ENCODE results near the gene SUMO1. TPM values are rescaled to one million over a fixed set of nuclear protein-coding genes. Genes with fewer than 3 reads are reported as not detected.

SUMO1 gene
- total RNA-seq, 1 donor from 2014 or later = 157 TPM

DNA sequence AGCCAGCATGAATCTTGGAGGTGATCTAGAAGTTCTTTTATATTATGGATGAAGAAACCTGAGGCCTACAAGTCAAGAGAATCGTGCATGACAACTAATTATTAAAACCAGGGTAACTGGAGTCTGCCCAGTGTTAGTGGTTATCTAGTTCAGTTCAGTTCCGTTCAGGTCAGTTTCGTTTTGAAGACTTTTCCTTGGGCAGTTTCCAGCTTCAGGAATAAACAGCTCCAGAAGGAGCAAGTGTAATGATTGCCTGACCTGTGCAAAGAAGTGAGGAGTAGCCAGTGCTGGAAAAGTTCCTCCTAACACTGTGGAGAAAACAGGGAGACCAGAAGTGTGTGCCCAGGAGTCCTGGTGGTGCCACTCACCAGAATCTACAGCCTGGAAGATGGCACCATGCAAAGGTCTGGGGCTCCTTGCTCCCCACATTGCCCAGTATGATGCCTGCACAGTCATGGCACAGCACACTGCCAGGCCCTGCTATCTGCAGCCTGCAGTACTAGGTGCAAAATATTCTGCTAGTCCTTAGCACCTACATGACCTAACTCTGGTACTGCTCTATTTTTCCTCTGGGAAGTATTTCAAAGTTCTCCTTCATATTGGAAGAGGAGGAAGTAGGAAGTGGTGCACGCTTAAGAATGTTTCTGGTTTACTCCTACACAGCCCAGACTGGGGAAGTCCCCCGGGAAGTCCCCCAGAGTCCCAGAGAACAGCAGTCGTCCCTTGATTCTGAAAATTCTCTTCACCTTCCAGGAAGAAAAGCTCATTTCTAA, 65.8 kb downstream of the SUMO1 start:
- H3K27ac ChIP-seq (ENCODE audit: low read depth, low read length) = no peak overlapping the region
- Mint-ChIP-seq H3K27me3 (ENCODE audit: low read depth, unreplicated experiment) (peaks cover 18% of the 10 kb centered on the region), H3K36me3 (ENCODE audit: low read depth, unreplicated experiment) (no peaks in the 10 kb centered on the region), H3K4me1 (ENCODE audit: low read depth, unreplicated experiment) (no peaks in the 10 kb centered on the region), H3K4me3 (ENCODE audit: unreplicated experiment) (no peak overlapping the region), H3K27ac (ENCODE audit: unreplicated experiment) (no peak overlapping the region), H3K9me3 (ENCODE audit: unreplicated experiment) (no peaks in the 10 kb centered on the region)
- no peaks in the 10 kb centered on the region for H4K20me1 ChIP-seq (ENCODE audit: insufficient read depth, low read length)
- no peak overlapping the region for H3K4me3 ChIP-seq (ENCODE audit: insufficient read depth, low read depth, low read length)
- FAIRE-seq (no peak), DNase-seq (ENCODE audit: low read depth) (no peak)
- H3K79me2 ChIP-seq (ENCODE audit: insufficient read depth, low read length) = no peaks in the 10 kb centered on the region
- no peak overlapping the region for H2AFZ ChIP-seq (ENCODE audit: low read depth, low read length)
- no peak for TF ChIP-seq EZH2 (IDR thresholded peaks at IDR 0.05; ENCODE audit: insufficient read depth, low read length)
- TF ChIP-seq, protein P1, sequence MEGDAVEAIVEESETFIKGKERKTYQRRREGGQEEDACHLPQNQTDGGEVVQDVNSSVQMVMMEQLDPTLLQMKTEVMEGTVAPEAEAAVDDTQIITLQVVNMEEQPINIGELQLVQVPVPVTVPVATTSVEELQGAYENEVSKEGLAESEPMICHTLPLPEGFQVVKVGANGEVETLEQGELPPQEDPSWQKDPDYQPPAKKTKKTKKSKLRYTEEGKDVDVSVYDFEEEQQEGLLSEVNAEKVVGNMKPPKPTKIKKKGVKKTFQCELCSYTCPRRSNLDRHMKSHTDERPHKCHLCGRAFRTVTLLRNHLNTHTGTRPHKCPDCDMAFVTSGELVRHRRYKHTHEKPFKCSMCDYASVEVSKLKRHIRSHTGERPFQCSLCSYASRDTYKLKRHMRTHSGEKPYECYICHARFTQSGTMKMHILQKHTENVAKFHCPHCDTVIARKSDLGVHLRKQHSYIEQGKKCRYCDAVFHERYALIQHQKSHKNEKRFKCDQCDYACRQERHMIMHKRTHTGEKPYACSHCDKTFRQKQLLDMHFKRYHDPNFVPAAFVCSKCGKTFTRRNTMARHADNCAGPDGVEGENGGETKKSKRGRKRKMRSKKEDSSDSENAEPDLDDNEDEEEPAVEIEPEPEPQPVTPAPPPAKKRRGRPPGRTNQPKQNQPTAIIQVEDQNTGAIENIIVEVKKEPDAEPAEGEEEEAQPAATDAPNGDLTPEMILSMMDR (IDR thresholded peaks at IDR 0.05; ENCODE audit: insufficient read depth, low read depth, low read length) = no peak
- H3K9ac ChIP-seq (ENCODE audit: low read length) = no peak overlapping the region
- H3K9me3 ChIP-seq (ENCODE audit: insufficient read depth, low read depth, low read length) = no peaks in the 10 kb centered on the region
- no peaks in the 10 kb centered on the region for H3K27me3 ChIP-seq (ENCODE audit: insufficient read depth, low read length)
- no peak overlapping the region for H3K4me2 ChIP-seq (ENCODE audit: low read length)
- H3K36me3 ChIP-seq (ENCODE audit: insufficient read depth, low read length) = no peaks in the 10 kb centered on the region
- peaks cover 3% of the 10 kb centered on the region for H3K4me1 ChIP-seq (ENCODE audit: insufficient read depth, low read length)

DNA sequence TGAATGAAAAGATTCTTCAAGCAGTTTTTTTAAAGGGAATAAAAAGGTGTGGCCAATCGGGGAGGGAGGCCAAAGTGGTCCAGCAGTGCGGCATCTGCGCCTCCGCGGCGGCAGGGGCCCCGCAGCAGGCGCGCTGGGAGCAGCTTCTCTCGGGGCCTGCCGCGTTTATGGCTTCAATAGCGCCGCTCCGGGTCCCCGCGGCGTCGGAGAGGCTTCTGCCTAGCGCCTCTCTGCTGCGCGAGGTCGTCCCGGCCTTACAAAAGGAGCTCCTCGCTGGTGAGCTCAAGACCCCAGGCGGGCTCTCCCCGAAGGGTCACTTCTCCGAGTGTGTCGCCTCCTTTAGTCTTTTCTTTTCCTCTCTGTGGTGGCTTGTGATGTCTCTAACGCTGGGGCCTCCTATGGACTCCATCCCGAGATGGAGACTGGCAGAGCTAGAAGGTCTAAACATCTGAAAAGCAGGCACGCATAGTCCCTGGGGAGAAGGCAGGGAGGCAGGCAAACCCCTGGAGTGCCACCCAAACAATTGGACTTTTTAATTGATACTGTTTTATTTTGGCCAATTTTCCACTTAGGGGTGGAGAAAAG, 67.1 kb downstream of the SUMO1 start:
- Mint-ChIP-seq H3K9me3 (ENCODE audit: unreplicated experiment) (no peaks in the 10 kb centered on the region), H3K4me1 (ENCODE audit: low read depth, unreplicated experiment) (no peaks in the 10 kb centered on the region), H3K27me3 (ENCODE audit: low read depth, unreplicated experiment) (peaks cover 18% of the 10 kb centered on the region), H3K4me3 (ENCODE audit: unreplicated experiment) (no peak overlapping the region), H3K36me3 (ENCODE audit: low read depth, unreplicated experiment) (no peaks in the 10 kb centered on the region), H3K27ac (ENCODE audit: unreplicated experiment) (no peak overlapping the region)
- peak overlapping the region; percentile 86 for H3K4me2 ChIP-seq (ENCODE audit: low read length)
- no peaks in the 10 kb centered on the region for H3K36me3 ChIP-seq (ENCODE audit: insufficient read depth, low read length)
- H2AFZ ChIP-seq (ENCODE audit: low read depth, low read length) = peak overlapping the region; percentile 89
- H3K4me3 ChIP-seq (ENCODE audit: insufficient read depth, low read depth, low read length) = peak overlapping the region; percentile 51
- H3K79me2 ChIP-seq (ENCODE audit: insufficient read depth, low read length) = no peaks in the 10 kb centered on the region
- H3K27me3 ChIP-seq (ENCODE audit: insufficient read depth, low read length) = no peaks in the 10 kb centered on the region
- no peak overlapping the region for H3K27ac ChIP-seq (ENCODE audit: low read depth, low read length)
- no peak for FAIRE-seq
- TF ChIP-seq, protein P1 (IDR thresholded peaks at IDR 0.05; ENCODE audit: insufficient read depth, low read depth, low read length) = no peak
- no peak for TF ChIP-seq EZH2 (IDR thresholded peaks at IDR 0.05; ENCODE audit: insufficient read depth, low read length)
- no peaks in the 10 kb centered on the region for H3K9me3 ChIP-seq (ENCODE audit: insufficient read depth, low read depth, low read length)
- DNase-seq (ENCODE audit: low read depth) = no peak
- H3K4me1 ChIP-seq (ENCODE audit: insufficient read depth, low read length) = peaks cover 3% of the 10 kb centered on the region
- peak overlapping the region; percentile 41 for H3K9ac ChIP-seq (ENCODE audit: low read length)
- no peaks in the 10 kb centered on the region for H4K20me1 ChIP-seq (ENCODE audit: insufficient read depth, low read length)

All from astrocyte (in vitro differentiated cells and primary cell).